ENCODE measurements around the gene MS4A18.
"Not testable (repeated sequence)": the region's sequence is repeated elsewhere in the genome, so short reads cannot be mapped to it uniquely, and the experiment has no call there.

The MS4A18 gene

DNA sequence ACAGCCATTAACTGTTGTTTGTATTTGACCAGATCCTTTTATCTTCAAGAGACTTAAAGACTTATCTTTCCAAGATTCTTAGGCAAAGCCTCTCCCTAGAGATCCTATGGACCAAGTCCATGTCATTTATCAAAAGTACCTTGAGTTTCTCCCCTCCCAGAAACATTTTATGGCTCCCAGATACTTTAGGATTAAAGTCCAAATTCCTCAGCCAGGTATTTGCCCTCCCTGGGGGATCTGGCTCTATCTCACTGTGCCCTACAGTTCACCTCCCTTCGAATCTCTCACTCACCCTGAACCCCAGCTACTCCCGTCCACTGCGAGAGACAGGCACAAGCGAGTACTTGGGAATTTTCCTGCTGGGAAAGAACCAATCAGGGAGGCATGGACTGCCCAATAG lies 13.2 kb upstream of the MS4A18 start:
- no peak overlapping the region for H3K4me3 ChIP-seq (ENCODE audit: low read depth, low read length)
- TF ChIP-seq, protein P1, sequence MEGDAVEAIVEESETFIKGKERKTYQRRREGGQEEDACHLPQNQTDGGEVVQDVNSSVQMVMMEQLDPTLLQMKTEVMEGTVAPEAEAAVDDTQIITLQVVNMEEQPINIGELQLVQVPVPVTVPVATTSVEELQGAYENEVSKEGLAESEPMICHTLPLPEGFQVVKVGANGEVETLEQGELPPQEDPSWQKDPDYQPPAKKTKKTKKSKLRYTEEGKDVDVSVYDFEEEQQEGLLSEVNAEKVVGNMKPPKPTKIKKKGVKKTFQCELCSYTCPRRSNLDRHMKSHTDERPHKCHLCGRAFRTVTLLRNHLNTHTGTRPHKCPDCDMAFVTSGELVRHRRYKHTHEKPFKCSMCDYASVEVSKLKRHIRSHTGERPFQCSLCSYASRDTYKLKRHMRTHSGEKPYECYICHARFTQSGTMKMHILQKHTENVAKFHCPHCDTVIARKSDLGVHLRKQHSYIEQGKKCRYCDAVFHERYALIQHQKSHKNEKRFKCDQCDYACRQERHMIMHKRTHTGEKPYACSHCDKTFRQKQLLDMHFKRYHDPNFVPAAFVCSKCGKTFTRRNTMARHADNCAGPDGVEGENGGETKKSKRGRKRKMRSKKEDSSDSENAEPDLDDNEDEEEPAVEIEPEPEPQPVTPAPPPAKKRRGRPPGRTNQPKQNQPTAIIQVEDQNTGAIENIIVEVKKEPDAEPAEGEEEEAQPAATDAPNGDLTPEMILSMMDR (IDR thresholded peaks at IDR 0.05; ENCODE audit: low read depth, low read length, missing control alignments): no peak
- no peak for DNase-seq (ENCODE audit: low read depth)

DNA sequence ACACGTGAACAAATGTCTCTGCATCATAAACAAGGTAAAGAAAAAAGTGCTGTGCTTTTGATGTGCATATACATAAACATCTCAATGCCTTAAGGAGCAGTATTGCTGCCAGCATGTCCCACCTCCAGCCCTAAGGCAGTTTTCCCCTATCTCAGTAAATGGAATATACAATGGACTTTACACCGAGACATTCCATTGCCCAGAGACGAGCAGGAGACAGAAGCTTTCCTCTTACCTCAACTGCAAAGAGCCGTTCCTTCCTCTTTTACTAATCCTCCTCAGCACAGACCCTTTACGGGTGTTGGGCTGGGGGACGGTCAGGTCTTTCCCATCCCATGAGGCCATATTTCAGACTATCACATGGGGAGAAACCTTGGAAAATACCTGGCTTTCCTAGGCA lies 11.1 kb upstream of the MS4A18 start:
- H3K4me3 ChIP-seq (ENCODE audit: low read depth, low read length); DNase-seq (ENCODE audit: low read depth): not testable (repeated sequence)

DNA sequence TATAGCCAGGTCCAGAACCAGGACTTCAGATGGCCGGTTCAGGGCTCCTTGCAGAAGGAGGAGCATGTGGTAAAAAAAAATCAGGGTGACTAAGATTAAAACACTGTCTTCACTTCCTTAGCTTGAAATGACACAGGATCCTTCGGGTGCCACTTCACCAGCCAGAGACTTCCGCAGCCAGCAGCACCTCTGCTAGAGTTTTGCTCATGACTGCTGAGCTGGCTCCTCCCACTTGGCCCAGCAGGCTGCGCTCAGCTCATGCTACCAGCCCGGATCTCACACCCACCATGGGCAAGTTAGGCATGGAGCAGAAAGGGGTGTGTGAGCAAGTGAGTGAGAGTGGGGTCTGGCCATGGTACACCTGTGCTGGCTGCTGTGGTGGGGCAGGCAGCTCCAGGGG lies 6.6 kb upstream of the MS4A18 start:
- H3K4me3 ChIP-seq (ENCODE audit: low read depth, low read length): no peak overlapping the region
- DNase-seq (ENCODE audit: low read depth): peak; percentile 18
- TF ChIP-seq, protein P1 (IDR thresholded peaks at IDR 0.05; ENCODE audit: low read depth, low read length, missing control alignments): no peak

DNA sequence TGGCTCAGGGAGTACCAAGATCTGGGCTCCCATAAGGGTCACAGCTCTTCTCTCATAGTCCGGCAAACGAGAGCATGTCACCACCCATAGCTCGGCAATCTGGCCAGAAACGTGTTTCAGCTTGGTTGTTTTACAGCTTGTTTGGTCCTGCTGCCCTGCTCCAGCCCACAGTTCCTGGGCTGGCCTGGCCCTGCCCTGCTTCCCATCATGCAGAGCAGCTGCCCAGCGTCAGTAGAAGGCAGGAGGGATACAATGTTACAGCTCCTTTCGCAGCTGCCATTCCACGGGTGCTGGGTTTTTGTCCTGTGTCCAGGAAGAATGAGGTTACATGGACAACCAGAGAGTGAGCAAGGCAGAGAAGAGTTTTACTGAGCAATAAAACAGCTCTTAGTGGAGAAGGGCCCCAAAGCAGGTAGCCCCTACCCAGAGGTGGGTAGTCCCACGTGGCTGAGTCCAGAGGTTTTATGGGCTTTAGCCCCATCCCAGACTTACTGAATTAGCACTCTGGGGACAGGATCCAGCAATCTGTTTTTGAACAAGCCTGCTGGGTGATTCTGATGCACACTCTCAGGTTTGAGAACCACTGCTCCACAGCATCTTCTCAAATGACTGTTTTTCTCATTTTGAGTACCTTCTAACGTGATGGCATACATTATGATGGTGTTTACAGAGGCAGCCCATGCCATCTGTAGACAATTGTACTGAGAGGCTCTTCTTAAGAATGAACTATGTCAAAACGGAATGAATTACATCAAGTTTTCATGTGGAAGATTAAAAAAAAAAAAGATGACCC lies 5.8 kb upstream of the MS4A18 start:
- TF ChIP-seq, protein P1 (IDR thresholded peaks at IDR 0.05; ENCODE audit: low read depth, low read length, missing control alignments): no peak
- no peak for DNase-seq (ENCODE audit: low read depth)

DNA sequence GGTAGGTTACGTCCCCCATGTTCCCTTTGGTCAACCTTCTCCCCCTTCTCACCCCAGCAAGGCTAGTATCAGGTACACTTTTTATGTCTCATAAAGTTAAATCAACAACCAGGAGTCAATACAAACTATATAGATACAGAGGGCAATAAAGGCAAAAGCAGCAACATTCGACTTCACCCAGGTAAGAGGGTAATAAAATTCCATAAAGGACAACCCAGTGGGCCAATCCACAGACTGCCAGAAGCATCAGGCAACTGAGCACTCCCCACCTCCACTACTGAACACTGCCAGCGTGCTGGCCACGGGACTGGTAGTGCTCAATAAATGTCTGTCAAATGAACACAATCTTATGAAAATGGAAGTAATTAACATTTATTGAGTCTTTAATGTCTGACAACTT lies 5.1 kb upstream of the MS4A18 start:
- DNase-seq (ENCODE audit: low read depth): no peak
- no peak overlapping the region for H3K4me3 ChIP-seq (ENCODE audit: low read depth, low read length)
- TF ChIP-seq, protein P1 (IDR thresholded peaks at IDR 0.05; ENCODE audit: low read depth, low read length, missing control alignments): no peak

More for the DNA sequence above, 5.8 kb upstream of the MS4A18 start:
- H3K4me3 ChIP-seq (ENCODE audit: low read depth, low read length): no peak overlapping the region

DNA sequence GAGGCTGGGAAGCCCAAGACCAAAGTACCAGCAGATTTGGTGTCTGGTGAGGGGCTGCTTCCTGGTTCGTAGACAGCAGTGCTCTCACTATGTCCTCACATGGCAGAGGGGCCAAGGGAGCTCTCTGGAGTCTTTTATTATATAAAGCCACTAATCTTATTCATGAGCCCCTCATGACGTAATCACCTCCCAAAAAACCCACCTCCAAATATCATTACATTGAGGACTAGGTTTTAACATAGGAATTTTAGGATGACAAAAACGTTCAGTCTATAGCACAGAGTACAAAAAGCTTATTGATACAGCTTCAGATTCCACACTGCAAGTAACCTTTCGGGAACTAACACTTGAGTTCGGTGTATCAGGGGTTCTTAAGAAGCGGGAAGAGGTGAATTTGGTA lies 4.1 kb upstream of the MS4A18 start:
- DNase-seq (ENCODE audit: low read depth): no peak
- no peak overlapping the region for H3K4me3 ChIP-seq (ENCODE audit: low read depth, low read length)
- TF ChIP-seq, protein P1 (IDR thresholded peaks at IDR 0.05; ENCODE audit: low read depth, low read length, missing control alignments): no peak

DNA sequence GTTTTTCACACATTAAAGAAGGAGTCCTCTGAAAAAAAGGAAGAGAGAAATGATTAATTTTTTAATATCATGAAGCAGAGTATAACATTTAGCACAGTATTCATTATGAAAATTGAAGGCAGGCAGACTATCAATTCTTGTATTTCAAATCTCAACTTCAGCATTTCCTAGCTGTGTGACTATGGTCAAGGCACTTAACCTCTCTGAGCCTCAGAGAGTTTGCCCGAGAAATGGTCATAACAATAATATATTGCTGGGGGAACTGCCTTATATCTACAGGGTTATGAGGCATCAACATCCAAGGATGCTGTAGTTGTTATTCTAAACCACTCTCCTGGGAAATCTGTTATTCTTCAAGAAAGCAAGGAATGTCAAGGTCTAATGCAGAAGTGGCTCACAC lies 1.1 kb downstream of the MS4A18 start:
- TF ChIP-seq, protein P1 (IDR thresholded peaks at IDR 0.05; ENCODE audit: low read depth, low read length, missing control alignments): no peak
- DNase-seq (ENCODE audit: low read depth): no peak
- H3K4me3 ChIP-seq (ENCODE audit: low read depth, low read length): no peak overlapping the region
